Thoracic aorta (tissue), 2 donors: ENCODE results near the gene SLC38A7. TPM values are rescaled to one million over a fixed set of nuclear protein-coding genes. Genes with fewer than 3 reads are reported as not detected.

Source experiments
- ATAC-seq: fragments of 150-250 bp; one replicate; pipeline ENCODE4 v1.8.0; 2017; ENCODE audit warnings: low read depth; ENCODE audit not compliant: insufficient number of reproducible peaks, low FRiP score
- DNase-seq: peaks from one replicate; pipeline ENCODE4 v3.0.0-alpha.2; 2020; ENCODE audit warnings: low spot score
- H3K27ac ChIP-seq, 2 donors: fragments of 200-600 bp; sonication (generic); 1 replicate in 1 of 2; 2 replicates in 1 of 2; pipeline ENCODE4 v1.5.1; 2016; ENCODE audit warnings: mild to moderate bottlenecking in 2 of 2, moderate library complexity in 2 of 2
- H3K27me3 ChIP-seq: fragments of 200-600 bp; sonication (generic); replicated peaks from 2 replicates; pipeline ENCODE4 v1.6.0; 2016; ENCODE audit warnings: mild to moderate bottlenecking; ENCODE audit not compliant: insufficient read depth
- H3K36me3 ChIP-seq: fragments of 200-600 bp; sonication (generic); one replicate; pipeline ENCODE4 v1.5.1; 2016
- H3K4me1 ChIP-seq, 2 donors: fragments of 200-600 bp; sonication (generic); 1 replicate in 1 of 2; 2 replicates in 1 of 2; pipeline versions ENCODE4 v1.5.1 to v1.6.0; 2016; ENCODE audit warnings: low read depth in 2 of 2, mild to moderate bottlenecking in 1 of 2; ENCODE audit not compliant: control insufficient read depth in 1 of 2
- H3K4me3 ChIP-seq: fragments of 200-600 bp; sonication (generic); 2 replicates; pipeline ENCODE4 v1.5.1; 2016; ENCODE audit warnings: mild to moderate bottlenecking
- H3K9me3 ChIP-seq: fragments of 200-600 bp; sonication (generic); 2 replicates; pipeline ENCODE4 v1.5.1; 2016
- CTCF ChIP-seq: fragments of 200-600 bp; sonication (generic); IDR thresholded peaks from one replicate; pipeline ENCODE4 v1.5.1; 2019; ENCODE audit warnings: antibody characterized with exemption
- total RNA-seq, 2 donors: library from RNA; depleted of rRNA; stranded (reverse); fragments of >200 nt; gene quantifications; one replicate each; pipeline versions ENCODE4 v1.1.0 to v1.2.3, GENCODE V29; 2016

The SLC38A7 gene
- 10 to 100 TPM; 12.0 to 19.5 TPM for total RNA-seq

- peak within 1 kb of the TSS; percentile 24 to 25 for H3K27ac ChIP-seq
- ATAC-seq: peak; percentile 75
Measured at GRCh38 chr16:58684354-58685083, at the start of gene SLC38A7. TSS of gene SLC38A7 (minus strand) at chr16:58684770. CDS start at chr16:58680126, 4,644 bp downstream.

GRCh38 chr16:58733671-58734458 is 49.3 kb upstream of the SLC38A7 start, which contains the start of gene GOT2:
TSS of gene GOT2 (minus strand) at chr16:58734316. CDS start at chr16:58734228, 88 bp downstream.
- H3K4me3 ChIP-seq: peak within 1 kb of the TSS; percentile 97
- ATAC-seq: peak; percentile 72
- H3K27ac ChIP-seq: peak within 1 kb of the TSS; percentile 66 to 76
- no peaks in the 10 kb centered on the region for H3K27me3 ChIP-seq
- H3K36me3 ChIP-seq: no peaks in the 10 kb centered on the region
- peak; percentile 13 for DNase-seq
- no peaks in the 10 kb centered on the region for H3K9me3 ChIP-seq
- H3K4me1 ChIP-seq: peaks cover 12 to 24% of the 10 kb centered on the region in 2 donors
- TF ChIP-seq CTCF: peak; percentile 76

More at GRCh38 chr16:58684354-58685083, at the start of gene SLC38A7:
- H3K9me3 ChIP-seq: no peaks in the 10 kb centered on the region
- no peak for TF ChIP-seq CTCF
- H3K4me1 ChIP-seq: peaks cover 10 to 12% of the 10 kb centered on the region in 2 donors
- H3K36me3 ChIP-seq: no peaks in the 10 kb centered on the region
- no peaks in the 10 kb centered on the region for H3K27me3 ChIP-seq
- peak; percentile 41 for DNase-seq
- peak within 1 kb of the TSS; percentile 85 for H3K4me3 ChIP-seq

- no peak for TF ChIP-seq CTCF
- Histone ChIP-seq H3K36me3 (no peaks in the 10 kb centered on the region), H3K4me3 (peak overlapping the region; percentile 97), H3K9me3 (no peaks in the 10 kb centered on the region), H3K4me1 (peaks cover 12 to 25% of the 10 kb centered on the region in 2 donors), H3K27me3 (no peaks in the 10 kb centered on the region), H3K27ac (peak overlapping the region; percentile 66 to 76)
- DNase-seq (peak; percentile 12), ATAC-seq (no peak)
Measured at GRCh38 chr16:58733248-58733670, 48.7 kb upstream of the SLC38A7 start.

- no peak for TF ChIP-seq CTCF
- Histone ChIP-seq H3K4me1 (peaks cover 12 to 25% of the 10 kb centered on the region in 2 donors), H3K4me3 (peak overlapping the region; percentile 97), H3K27me3 (no peaks in the 10 kb centered on the region), H3K36me3 (no peaks in the 10 kb centered on the region), H3K27ac (peak overlapping the region; percentile 66 to 76), H3K9me3 (no peaks in the 10 kb centered on the region)
- DNase-seq (no peak), ATAC-seq (peak; percentile 22)
Measured at GRCh38 chr16:58732545-58733247, 48.1 kb upstream of the SLC38A7 start.
